H1 (cell line): ENCODE measurements around the gene ARMC6. TPM values are rescaled to one million over a fixed set of nuclear protein-coding genes. Genes with fewer than 3 reads are reported as not detected.
A peak's percentile ranks its signal among the peaks of the same experiment; 100 is the strongest.

Experiments used
- ASH2L ChIP-seq: fragments of 200-600, 300-600 bp; sonication (generic); IDR thresholded peaks from one replicate; pipeline ENCODE4 v1.7.1; 2017; ENCODE audit warnings: low read length
- CBX5 ChIP-seq: fragments of 300-800, 300-1000 bp; sonication (generic); IDR thresholded peaks from 2 replicates; pipeline ENCODE4 v1.7.1; 2016; ENCODE audit warnings: antibody characterized with exemption, low read length, low read depth
- CEBPB ChIP-seq: IDR thresholded peaks from 2 replicates; pipeline ENCODE4 v1.6.1; 2012; ENCODE audit warnings: low read depth, low read length
- GABPA ChIP-seq: IDR thresholded peaks from 2 replicates; pipeline ENCODE4 v1.6.1; 2011; ENCODE audit warnings: mild to moderate bottlenecking, low read length, moderate library complexity, borderline replicate concordance; ENCODE audit not compliant: insufficient read depth
- GTF2F1 ChIP-seq: IDR thresholded peaks from 2 replicates; pipeline ENCODE4 v1.6.1; 2012; ENCODE audit warnings: low read depth, low read length, improper control_type of control experiment, borderline replicate concordance
- MAFK ChIP-seq: IDR thresholded peaks from 2 replicates; pipeline ENCODE4 v1.6.1; 2012; ENCODE audit warnings: low read depth, mild to moderate bottlenecking, improper control_type of control experiment, low read length
- SAP30 ChIP-seq: fragments of 300-600 bp; sonication (generic); IDR thresholded peaks from 2 replicates; pipeline ENCODE4 v1.7.1; 2012; ENCODE audit warnings: low read length, moderate library complexity, mild to moderate bottlenecking, inconsistent platforms; ENCODE audit not compliant: insufficient read depth, insufficient replicate concordance
- polyA plus RNA-seq, 7 experiments: library from polyadenylated mRNA; depleted of rRNA in 3 of 7; stranded (reverse) in 5 of 7; unstranded in 2 of 7; fragments of >200 nt in 5 of 7; fragments of 200-250 nt in 2 of 7; gene quantifications; 1 replicate in 5 of 7; 2 replicates in 1 of 7; 4 replicates in 1 of 7; pipeline versions ENCODE4 v1.2.1 to v1.2.3, GENCODE V29; 2011 to 2013; ENCODE audit warnings: missing spikeins in 2 of 7, mixed read lengths in 2 of 7
- total RNA-seq: library from RNA; stranded (reverse); fragmentation: NEBNext Ultra II Directional; extraction: Animal tissue kit (Norgen Biotek cat#: 25700); gene quantifications from 2 replicates; pipeline ENCODE4 v1.2.1, GENCODE V29; 2021

ARMC6 gene
- total and polyA plus RNA-seq, 2 of the 8 experiments (the other 6 are each of a cell fraction or from before 2014, with no cell fraction given) = 67.1 to 68.3 TPM

DNA sequence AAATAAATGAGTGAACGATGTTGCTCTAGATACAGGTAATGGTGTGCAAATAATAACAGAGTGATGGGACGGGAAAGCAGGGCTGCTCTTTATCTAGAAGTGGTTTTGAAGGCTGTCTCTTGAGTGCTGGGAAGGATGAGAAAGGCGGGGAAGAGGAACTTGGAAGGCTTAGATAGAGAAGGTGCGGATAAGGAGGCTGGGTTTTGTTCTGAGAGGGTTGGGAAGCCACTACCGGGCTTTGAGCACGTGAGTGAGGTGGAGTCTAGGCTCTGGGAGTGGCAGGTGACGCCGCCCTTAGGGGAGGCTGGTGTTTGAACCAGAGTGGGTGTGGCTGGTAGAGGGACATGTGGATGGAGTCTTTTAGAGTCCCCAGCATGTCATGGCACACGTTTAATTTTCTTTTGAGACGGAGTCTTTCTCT lies 811 bp downstream of the ARMC6 start (continued):
- TF ChIP-seq CBX5 (no peak), GTF2F1 (no peak), ASH2L (peak; percentile 45), CEBPB (no peak), SAP30 (peak; percentile 77), GABPA (no peak), MAFK (no peak)
- TF ChIP-seq, all 59 proteins: peak for 5
